ENCODE measurements around the gene FRMD4B. TPM values are rescaled to one million over a fixed set of nuclear protein-coding genes. Genes with fewer than 3 reads are reported as not detected.
A peak's percentile ranks its signal among the peaks of the same experiment; 100 is the strongest.

The FRMD4B gene
- total and polyA plus RNA-seq, 2 donors (not counting 3 experiments of a cell fraction or from before 2014, with no cell fraction given): 66.4 to 89.7 TPM

DNA sequence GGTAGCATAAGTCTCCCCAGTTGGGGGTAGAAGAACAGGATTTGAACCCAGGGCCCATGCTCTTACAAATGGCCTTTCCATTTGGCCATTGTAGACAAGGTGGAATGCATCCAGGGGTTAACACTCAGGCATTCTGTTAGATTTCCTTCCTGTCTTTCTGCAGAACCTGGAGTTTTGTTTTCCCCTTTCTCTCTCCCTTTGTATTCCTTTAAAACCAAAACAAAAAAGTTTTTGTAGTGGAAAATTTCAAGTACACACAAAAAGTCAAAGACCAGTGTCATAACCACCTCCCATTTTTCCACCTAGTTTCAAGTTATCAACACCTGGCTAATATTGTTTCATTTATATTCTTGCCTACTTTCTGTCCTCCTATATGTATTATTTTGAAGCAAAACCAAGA lies 26.0 kb downstream of the FRMD4B start:
- no TSS peak for BruUV-seq (replicated peaks)
- TF ChIP-seq JUN (IDR thresholded peaks at IDR 0.05; ENCODE audit: borderline replicate concordance, insufficient read depth, insufficient read length, low read depth): no peak
- no peak for TF ChIP-seq POLR2AphosphoS5 (IDR thresholded peaks at IDR 0.05; ENCODE audit: insufficient read depth, low read depth, low read length)
- TF ChIP-seq EZH2 (IDR thresholded peaks at IDR 0.05; ENCODE audit: borderline replicate concordance, low read depth, low read length, severe bottlenecking): no peak
- TF ChIP-seq POLR2A (IDR thresholded peaks at IDR 0.05; ENCODE audit: low read depth, low read length): no peak
- TF ChIP-seq, protein P1, sequence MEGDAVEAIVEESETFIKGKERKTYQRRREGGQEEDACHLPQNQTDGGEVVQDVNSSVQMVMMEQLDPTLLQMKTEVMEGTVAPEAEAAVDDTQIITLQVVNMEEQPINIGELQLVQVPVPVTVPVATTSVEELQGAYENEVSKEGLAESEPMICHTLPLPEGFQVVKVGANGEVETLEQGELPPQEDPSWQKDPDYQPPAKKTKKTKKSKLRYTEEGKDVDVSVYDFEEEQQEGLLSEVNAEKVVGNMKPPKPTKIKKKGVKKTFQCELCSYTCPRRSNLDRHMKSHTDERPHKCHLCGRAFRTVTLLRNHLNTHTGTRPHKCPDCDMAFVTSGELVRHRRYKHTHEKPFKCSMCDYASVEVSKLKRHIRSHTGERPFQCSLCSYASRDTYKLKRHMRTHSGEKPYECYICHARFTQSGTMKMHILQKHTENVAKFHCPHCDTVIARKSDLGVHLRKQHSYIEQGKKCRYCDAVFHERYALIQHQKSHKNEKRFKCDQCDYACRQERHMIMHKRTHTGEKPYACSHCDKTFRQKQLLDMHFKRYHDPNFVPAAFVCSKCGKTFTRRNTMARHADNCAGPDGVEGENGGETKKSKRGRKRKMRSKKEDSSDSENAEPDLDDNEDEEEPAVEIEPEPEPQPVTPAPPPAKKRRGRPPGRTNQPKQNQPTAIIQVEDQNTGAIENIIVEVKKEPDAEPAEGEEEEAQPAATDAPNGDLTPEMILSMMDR (IDR thresholded peaks at IDR 0.05; ENCODE audit: extremely low read depth in 1 of 2, insufficient read depth in 1 of 2, low read depth in 1 of 2, low read length in 2 of 2): no peak
- TF ChIP-seq, protein P2, sequence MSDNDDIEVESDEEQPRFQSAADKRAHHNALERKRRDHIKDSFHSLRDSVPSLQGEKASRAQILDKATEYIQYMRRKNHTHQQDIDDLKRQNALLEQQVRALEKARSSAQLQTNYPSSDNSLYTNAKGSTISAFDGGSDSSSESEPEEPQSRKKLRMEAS (IDR thresholded peaks at IDR 0.05; ENCODE audit: insufficient read depth, insufficient read length): no peak
- no peak for TF ChIP-seq MYC (IDR thresholded peaks at IDR 0.05; ENCODE audit: low read depth, low read length)
- TF ChIP-seq FOS (IDR thresholded peaks at IDR 0.05; ENCODE audit: borderline replicate concordance, insufficient read depth, low read length): no peak
- no peak for TF ChIP-seq GATA2 (IDR thresholded peaks at IDR 0.05; ENCODE audit: insufficient read depth, insufficient read length, low read depth, low read length)
- CTCF ChIA-PET: interaction anchor here (1.0 to 2.4 kb wide), 2 partner anchors 10 to 50 kb away, joined by 5 to 13 read pairs; no protein-coding TSS in a partner anchor

More for the DNA sequence above, 26.0 kb downstream of the FRMD4B start:
- FAIRE-seq: peak; percentile 61
- Histone ChIP-seq H3K9me1 (replicated peaks; ENCODE audit: control insufficient read depth, extremely low read depth, insufficient read depth, low read length) (no peaks in the 10 kb centered on the region), H3K9ac (replicated peaks; ENCODE audit: extremely low read depth, insufficient read depth, low read length) (no peak overlapping the region), H3K79me2 (ENCODE audit: control insufficient read depth, insufficient read depth, low read length) (no peaks in the 10 kb centered on the region), H4K20me1 (replicated peaks; ENCODE audit: control insufficient read depth, extremely low read depth, insufficient read depth, low read length) (no peaks in the 10 kb centered on the region), H3K4me1 (ENCODE audit: control insufficient read depth, extremely low read depth, insufficient read depth, low read length) (peaks cover 19% of the 10 kb centered on the region), H3K4me2 (ENCODE audit: insufficient read depth, low read length) (peak overlapping the region; percentile 34), H3K9me3 (replicated peaks; ENCODE audit: control insufficient read depth, insufficient read depth, low read length) (no peaks in the 10 kb centered on the region), H2AFZ (ENCODE audit: low read depth, low read length) (peak overlapping the region; percentile 6), H3K27ac (ENCODE audit: insufficient read depth, low read depth, low read length) (no peak overlapping the region), H3K36me3 (ENCODE audit: control insufficient read depth in 2 of 2, extremely low read depth in 1 of 2, insufficient read depth in 2 of 2, low read length in 2 of 2) (no peaks in the 10 kb centered on the region), H3K27me3 (ENCODE audit: control insufficient read depth in 2 of 2, insufficient read depth in 2 of 2, low read length in 2 of 2) (no peaks in the 10 kb centered on the region), H3K4me3 (replicated peaks in 1 of 3; ENCODE audit: insufficient read depth in 1 of 3, low read depth in 1 of 3, low read length in 3 of 3) (no peak overlapping the region)
- POLR2A ChIA-PET: no interaction called here
- dilution Hi-C loops (cut with MboI; ENCODE audit: extremely low pct_ligation_motif_present, low sequenced_read_pairs) (no loop called here), intact Hi-C loops (cut with micrococcal nuclease) (no loop called here)
- DNase-seq (ENCODE audit: low read depth, low spot score): peak; percentile 88

Data from endothelial cell of umbilical vein (primary cell).